ENCODE measurements around the gene EML4. TPM values are rescaled to one million over a fixed set of nuclear protein-coding genes. Genes with fewer than 3 reads are reported as not detected.

The EML4 gene
- total RNA-seq, 1 experiment from 2014 or later: 31.2 TPM

GRCh38 chr2:42317486-42317885, 148.3 kb downstream of the EML4 start:
- no peak overlapping the region for H3K4me3 Mint-ChIP-seq (ENCODE audit: unreplicated experiment)
- no peak overlapping the region for H3K27ac Mint-ChIP-seq (ENCODE audit: low read depth, unreplicated experiment)
- ChIA-PET POLR2A (no interaction called here), CTCF (interaction anchor here (0.6 to 2.1 kb wide), 2 partner anchors 11 to 36 kb away, joined by 3 to 8 read pairs; no protein-coding TSS in a partner anchor)
- peaks cover 21% of the 10 kb centered on the region for H3K36me3 Mint-ChIP-seq (ENCODE audit: insufficient read depth, unreplicated experiment)
- TF ChIP-seq, protein P1, sequence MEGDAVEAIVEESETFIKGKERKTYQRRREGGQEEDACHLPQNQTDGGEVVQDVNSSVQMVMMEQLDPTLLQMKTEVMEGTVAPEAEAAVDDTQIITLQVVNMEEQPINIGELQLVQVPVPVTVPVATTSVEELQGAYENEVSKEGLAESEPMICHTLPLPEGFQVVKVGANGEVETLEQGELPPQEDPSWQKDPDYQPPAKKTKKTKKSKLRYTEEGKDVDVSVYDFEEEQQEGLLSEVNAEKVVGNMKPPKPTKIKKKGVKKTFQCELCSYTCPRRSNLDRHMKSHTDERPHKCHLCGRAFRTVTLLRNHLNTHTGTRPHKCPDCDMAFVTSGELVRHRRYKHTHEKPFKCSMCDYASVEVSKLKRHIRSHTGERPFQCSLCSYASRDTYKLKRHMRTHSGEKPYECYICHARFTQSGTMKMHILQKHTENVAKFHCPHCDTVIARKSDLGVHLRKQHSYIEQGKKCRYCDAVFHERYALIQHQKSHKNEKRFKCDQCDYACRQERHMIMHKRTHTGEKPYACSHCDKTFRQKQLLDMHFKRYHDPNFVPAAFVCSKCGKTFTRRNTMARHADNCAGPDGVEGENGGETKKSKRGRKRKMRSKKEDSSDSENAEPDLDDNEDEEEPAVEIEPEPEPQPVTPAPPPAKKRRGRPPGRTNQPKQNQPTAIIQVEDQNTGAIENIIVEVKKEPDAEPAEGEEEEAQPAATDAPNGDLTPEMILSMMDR (IDR thresholded peaks at IDR 0.05; ENCODE audit: unreplicated experiment): no peak
- DNase-seq (ENCODE audit: unreplicated experiment): no peak
- H3K4me1 Mint-ChIP-seq (ENCODE audit: insufficient read depth, unreplicated experiment): peaks cover 10% of the 10 kb centered on the region
- no TSS peak for BruUV-seq (replicated peaks)
- no peaks in the 10 kb centered on the region for H3K27me3 Mint-ChIP-seq (ENCODE audit: insufficient read depth, unreplicated experiment)
- no peaks in the 10 kb centered on the region for H3K9me3 Mint-ChIP-seq (ENCODE audit: unreplicated experiment)
- intact Hi-C loops (cut with micrococcal nuclease): no loop called here

DNA sequence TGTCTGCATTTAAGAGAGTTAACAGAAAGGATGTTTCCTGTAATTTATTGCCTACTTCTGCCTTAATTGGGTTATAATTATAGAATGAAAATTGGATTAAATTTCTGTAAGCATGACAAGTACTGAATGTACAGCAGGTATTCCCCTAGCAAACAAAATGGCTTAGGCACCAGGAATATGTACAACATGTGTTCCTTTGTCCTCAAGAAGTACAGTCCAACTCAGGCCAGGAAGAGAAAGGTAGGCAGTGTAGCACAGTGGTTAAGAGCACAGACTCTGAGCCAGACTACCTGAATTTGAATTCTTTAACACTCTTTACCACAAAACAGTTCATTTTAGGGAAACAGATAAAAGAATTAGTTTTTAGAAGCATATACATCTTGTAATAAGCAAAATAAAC, 148.8 kb downstream of the EML4 start:
- Mint-ChIP-seq H3K27me3 (ENCODE audit: insufficient read depth, unreplicated experiment) (no peaks in the 10 kb centered on the region), H3K4me1 (ENCODE audit: insufficient read depth, unreplicated experiment) (peaks cover 10% of the 10 kb centered on the region), H3K36me3 (ENCODE audit: insufficient read depth, unreplicated experiment) (peaks cover 21% of the 10 kb centered on the region), H3K9me3 (ENCODE audit: unreplicated experiment) (no peaks in the 10 kb centered on the region), H3K4me3 (ENCODE audit: unreplicated experiment) (no peak overlapping the region), H3K27ac (ENCODE audit: low read depth, unreplicated experiment) (no peak overlapping the region)
- intact Hi-C loops (cut with micrococcal nuclease): no loop called here
- no TSS peak for BruUV-seq (replicated peaks)
- DNase-seq (ENCODE audit: unreplicated experiment): no peak
- ChIA-PET POLR2A (no interaction called here), CTCF (interaction anchor here (0.6 to 2.1 kb wide), 2 partner anchors 11 to 37 kb away, joined by 3 to 8 read pairs; no protein-coding TSS in a partner anchor)
- TF ChIP-seq, protein P1 (IDR thresholded peaks at IDR 0.05; ENCODE audit: unreplicated experiment): no peak

- Mint-ChIP-seq H3K27me3 (ENCODE audit: insufficient read depth, unreplicated experiment) (no peaks in the 10 kb centered on the region), H3K9me3 (ENCODE audit: unreplicated experiment) (no peaks in the 10 kb centered on the region), H3K36me3 (ENCODE audit: insufficient read depth, unreplicated experiment) (peaks cover 22% of the 10 kb centered on the region), H3K4me1 (ENCODE audit: insufficient read depth, unreplicated experiment) (peaks cover 10% of the 10 kb centered on the region), H3K4me3 (ENCODE audit: unreplicated experiment) (no peak overlapping the region), H3K27ac (ENCODE audit: low read depth, unreplicated experiment) (no peak overlapping the region)
- no TSS peak for BruUV-seq (replicated peaks)
- CTCF ChIA-PET: interaction anchor here (0.7 to 1.2 kb wide), 3 partner anchors 10 to 1299 kb away, joined by 3 to 6 read pairs (median 3); no protein-coding TSS in a partner anchor
- intact Hi-C loops (cut with micrococcal nuclease): no loop called here
- POLR2A ChIA-PET: no interaction called here
- DNase-seq (ENCODE audit: unreplicated experiment): no peak
- TF ChIP-seq, protein P1 (IDR thresholded peaks at IDR 0.05; ENCODE audit: unreplicated experiment): no peak
Measured at GRCh38 chr2:42319265-42319664, 150.1 kb downstream of the EML4 start.

GRCh38 chr2:42321452-42322064, 152.4 kb downstream of the EML4 start:
- H3K9me3 Mint-ChIP-seq (ENCODE audit: unreplicated experiment): no peaks in the 10 kb centered on the region
- TF ChIP-seq, protein P1 (IDR thresholded peaks at IDR 0.05; ENCODE audit: unreplicated experiment): no peak
- intact Hi-C loops (cut with micrococcal nuclease): loop anchor here (10.0 kb wide), 1 partner anchor 457 kb away; no protein-coding TSS in a partner anchor
- CTCF ChIA-PET: interaction anchor here (0.6 to 1.1 kb wide), 3 partner anchors 226 to 490 kb away, joined by 3 to 4 read pairs (median 3); no protein-coding TSS in a partner anchor
- H3K4me3 Mint-ChIP-seq (ENCODE audit: unreplicated experiment): no peak overlapping the region
- no peaks in the 10 kb centered on the region for H3K27me3 Mint-ChIP-seq (ENCODE audit: insufficient read depth, unreplicated experiment)
- H3K4me1 Mint-ChIP-seq (ENCODE audit: insufficient read depth, unreplicated experiment): no peaks in the 10 kb centered on the region
- H3K36me3 Mint-ChIP-seq (ENCODE audit: insufficient read depth, unreplicated experiment): peaks cover 30% of the 10 kb centered on the region
- no TSS peak for BruUV-seq (replicated peaks)
- no peak overlapping the region for H3K27ac Mint-ChIP-seq (ENCODE audit: low read depth, unreplicated experiment)
- no peak for DNase-seq (ENCODE audit: unreplicated experiment)
- POLR2A ChIA-PET: no interaction called here

Measured in MCF 10A (cell line).